PC-3 (cell line): ENCODE data around the gene TCF12.

Experiments
- EZH2phosphoT487 ChIP-seq: fragments of 300-600 bp; sonication (generic); IDR thresholded peaks from 2 replicates; pipeline ENCODE4 v1.6.1; 2018; ENCODE audit warnings: mild to moderate bottlenecking, antibody characterized with exemption, low read length, borderline replicate concordance
- TF ChIP-seq, protein P1 (sequence below): fragments of 300-600 bp; sonication (generic); conservative IDR thresholded peaks from 2 replicates; pipeline ENCODE4 v1.5.1; 2017; ENCODE audit warnings: antibody characterized with exemption, low read depth, mild to moderate bottlenecking, low read length

- TF ChIP-seq, protein P1, sequence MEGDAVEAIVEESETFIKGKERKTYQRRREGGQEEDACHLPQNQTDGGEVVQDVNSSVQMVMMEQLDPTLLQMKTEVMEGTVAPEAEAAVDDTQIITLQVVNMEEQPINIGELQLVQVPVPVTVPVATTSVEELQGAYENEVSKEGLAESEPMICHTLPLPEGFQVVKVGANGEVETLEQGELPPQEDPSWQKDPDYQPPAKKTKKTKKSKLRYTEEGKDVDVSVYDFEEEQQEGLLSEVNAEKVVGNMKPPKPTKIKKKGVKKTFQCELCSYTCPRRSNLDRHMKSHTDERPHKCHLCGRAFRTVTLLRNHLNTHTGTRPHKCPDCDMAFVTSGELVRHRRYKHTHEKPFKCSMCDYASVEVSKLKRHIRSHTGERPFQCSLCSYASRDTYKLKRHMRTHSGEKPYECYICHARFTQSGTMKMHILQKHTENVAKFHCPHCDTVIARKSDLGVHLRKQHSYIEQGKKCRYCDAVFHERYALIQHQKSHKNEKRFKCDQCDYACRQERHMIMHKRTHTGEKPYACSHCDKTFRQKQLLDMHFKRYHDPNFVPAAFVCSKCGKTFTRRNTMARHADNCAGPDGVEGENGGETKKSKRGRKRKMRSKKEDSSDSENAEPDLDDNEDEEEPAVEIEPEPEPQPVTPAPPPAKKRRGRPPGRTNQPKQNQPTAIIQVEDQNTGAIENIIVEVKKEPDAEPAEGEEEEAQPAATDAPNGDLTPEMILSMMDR: no peak
- no peak for TF ChIP-seq EZH2phosphoT487
These were observed 392.4 kb downstream of the TCF12 start for GRCh38 chr15:57310876-57311275.
